NCI-H526 (cell line): ENCODE measurements around the gene RAB36.
A peak's percentile ranks its signal among the peaks of the same experiment; 100 is the strongest.

ENCODE experiments used
- DNase-seq, 2 experiments: peaks; one replicate each; lab custom pipeline; 2025; lab: John Stamatoyannopoulos, UW

The RAB36 gene

DNA sequence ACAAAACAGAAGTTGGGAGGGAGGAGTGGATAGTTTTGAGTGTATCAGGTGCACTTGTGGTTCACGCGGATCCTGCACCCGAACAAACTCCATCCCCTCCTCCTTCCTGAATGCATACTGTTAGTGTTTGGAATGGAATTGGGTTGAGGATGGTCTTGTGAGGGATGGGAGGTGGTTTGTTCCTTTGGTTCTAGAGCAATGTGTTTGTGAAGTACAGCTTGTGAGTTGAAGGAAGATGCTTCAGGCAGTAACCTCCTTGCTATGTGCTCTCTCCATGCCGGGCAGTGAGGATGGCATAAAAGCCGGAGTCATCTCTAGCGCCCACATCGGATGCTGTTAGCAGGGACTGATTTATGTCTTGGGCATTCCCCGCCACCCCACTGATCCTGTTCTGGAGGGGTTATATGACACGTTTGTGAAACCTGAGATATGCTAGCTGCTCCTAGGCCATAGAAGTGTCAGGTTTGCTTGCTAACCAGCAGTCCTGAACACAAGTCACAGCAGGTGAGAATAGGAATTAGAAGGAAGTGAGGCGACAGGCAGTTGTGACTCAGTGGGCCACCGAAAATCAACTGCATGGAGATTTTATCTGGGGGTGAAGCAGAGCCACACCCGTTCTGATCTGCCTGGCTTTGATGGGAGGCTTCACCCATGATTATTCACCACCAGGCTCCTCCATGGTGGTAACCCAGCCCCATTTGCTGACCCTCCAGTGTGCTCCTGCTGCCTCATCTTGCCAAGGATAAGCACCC is 37.2 kb downstream of the RAB36 start:
- DNase-seq = peak; percentile 38 to 63

DNA sequence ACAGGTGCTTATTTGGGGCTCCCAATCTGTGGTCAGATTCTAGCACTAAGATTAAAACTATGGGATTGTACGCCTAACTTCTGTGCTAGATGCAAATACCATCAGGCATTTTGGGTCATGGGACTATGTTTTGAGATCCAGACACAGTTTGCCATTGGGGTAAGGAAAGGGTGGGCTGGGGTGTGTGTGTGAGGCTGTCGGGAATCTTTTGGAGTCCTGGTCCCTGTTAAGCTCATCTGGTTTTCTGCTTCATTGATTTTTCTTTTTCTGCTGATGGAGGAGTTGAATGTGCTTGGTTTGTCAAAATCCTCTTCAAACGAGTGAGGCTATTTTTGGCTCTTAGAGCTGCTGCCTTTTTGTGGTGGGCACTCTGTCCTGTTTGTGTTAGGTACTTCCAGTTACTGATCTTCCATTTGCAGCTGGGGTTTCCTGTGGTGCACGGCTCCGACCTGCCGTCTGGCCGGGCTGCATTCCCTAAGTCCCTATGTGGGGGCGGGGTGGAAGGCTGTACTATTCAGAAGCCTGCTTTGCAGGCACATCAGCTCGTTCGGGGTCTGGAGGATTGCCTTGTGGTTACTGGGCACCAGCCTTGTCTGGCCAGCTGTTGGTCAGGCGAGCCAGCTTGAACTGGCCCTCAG is 37.9 kb downstream of the RAB36 start:
- peak; percentile 13 to 74 for DNase-seq

DNA sequence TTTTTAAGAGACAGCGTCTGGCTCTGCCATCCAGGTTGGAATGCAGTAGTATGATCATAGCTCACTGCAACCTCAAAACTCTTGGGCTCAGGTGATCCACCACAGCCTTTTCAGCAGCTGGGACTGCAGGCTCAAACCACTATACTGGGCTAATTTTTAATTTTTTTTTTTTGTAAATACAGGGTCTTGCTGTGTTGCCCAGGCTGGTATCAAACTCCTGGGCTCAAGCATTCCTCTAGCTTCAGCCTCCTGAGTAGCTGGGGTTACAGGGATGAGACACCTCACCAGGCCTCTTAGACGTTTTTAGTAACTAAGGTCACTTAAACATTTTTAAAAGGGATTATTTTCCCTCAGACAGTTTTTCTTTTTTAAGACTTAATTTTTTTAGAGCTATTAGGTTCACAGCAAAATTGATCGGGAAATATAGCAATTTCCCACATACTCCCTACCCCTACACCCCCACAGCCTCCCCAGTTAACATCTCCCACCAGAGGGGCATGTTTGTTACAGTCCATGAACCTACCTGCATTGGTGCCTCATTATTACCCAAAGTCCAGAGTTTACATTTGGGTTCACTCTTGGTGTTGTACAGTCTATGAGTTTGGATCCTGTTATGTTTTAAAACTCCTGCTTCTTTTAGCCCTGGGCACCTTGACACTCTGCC is 39.0 kb downstream of the RAB36 start:
- DNase-seq = no peak

DNA sequence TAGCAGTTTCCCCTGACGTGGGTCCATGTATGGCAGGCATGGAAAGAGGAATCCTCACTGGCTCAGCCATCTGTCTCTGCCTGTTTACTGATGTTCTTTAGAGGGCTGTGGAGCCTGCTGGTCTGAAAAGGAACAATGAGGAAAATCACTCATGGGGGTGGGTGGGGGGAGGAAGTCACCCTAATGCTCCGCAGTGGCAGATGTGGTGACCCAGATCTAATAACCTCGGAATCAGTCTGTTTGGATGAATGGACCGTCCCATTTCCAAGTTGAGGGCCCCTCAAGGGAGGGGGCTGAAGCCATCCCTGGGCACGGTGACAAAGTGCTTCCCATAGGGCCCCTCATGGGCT is 39.5 kb downstream of the RAB36 start:
- no peak for DNase-seq

DNA sequence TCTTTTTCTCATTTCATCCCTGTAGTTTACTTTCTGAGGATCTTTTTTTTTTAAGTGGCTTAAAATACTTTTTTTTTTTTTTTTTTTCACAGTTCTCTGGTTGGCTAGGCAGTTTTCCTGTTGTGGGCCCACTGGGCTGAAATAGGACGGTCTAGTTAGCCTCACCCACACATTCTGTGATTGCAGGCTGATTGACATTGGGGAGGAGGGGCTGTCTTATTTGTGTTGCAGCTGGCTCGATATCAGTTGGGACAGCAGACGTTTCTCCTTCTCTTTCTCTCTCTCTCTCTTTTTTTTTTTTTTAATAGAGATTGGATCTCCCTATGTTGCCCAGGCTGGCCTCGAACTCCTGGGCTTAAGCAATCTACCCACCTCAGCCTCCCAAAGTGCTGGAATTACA is 41.9 kb downstream of the RAB36 start:
- DNase-seq = no peak

DNA sequence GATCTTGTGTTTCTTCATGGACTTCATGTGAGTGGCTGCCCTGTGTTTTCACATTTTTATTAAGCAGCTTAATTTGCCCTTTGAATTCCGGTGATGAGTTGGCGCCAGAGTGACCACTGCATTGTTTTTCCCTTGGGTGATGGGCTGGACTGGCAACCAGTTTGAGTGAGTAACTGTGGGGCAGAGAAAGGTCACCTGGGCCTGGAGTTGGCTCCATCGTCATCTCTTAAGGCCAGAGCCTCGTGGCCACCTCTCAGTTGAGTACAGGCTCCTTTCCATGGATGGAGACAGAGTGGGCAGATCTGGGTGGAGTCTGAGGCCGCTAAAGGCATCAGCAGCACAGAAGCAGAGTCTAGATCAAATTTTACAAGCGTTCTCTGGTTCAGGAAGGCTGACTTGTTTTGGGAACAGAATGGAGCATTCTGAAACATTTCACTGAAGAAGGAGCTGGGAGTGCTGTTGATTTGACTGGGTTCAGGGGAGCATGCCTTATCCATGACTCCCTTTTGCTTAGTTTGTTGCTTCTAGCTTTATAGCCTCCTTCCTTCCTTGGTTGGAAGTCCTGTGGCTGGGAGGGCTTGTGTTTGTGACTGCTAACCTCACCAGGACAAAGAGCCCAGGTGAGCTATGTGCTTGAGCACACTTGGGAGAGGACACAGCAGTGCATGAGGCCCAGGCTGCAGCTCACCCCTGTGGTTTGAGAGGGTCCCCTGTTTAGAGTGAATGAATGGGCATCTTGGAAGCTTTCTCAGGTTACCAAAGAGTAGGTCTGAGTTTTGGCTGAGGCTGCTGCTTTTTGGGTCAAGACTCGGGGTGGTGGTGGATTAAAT is 42.8 kb downstream of the RAB36 start:
- DNase-seq = no peak

DNA sequence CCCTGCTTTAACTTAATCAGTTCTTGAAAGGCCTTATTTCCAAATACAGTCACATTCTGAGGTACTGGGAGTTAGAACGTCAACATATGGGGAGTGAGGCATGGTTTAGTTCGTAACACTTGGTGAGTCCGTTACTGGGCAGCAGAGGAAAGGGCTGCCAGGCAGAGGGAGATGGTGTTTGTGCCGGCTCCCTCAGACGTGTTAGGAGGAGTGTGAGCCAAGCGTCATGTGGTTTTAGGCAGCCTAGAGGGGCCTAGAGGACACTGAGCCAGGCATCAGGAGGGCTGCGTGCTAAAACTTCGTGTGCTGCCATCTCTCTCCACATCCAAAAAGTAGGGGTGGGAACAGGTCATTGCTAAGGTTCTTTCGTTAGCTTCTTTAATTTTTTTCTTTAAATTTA is 45.2 kb downstream of the RAB36 start:
- DNase-seq = no peak

DNA sequence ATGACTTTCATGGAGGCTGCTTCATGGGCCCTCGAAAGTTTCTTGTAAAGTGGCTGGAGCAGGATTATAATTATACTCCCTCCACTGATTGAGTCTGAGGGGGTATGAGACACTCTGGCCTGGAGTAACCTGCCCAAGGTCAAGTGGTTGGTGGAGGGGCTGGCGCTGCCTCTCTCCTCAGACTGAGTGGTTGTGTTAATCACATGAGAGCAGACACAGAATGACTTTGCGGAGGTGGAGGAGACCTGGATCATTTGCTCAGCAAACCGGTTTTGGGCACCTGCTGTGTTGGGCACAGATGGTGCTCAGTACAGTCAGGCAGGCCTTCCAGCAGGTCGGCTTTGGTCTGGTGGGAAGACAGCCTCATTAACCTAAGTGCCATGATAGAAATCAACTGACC is 46.9 kb downstream of the RAB36 start:
- peak in 1 of 2 experiments; percentile 18 for DNase-seq

DNA sequence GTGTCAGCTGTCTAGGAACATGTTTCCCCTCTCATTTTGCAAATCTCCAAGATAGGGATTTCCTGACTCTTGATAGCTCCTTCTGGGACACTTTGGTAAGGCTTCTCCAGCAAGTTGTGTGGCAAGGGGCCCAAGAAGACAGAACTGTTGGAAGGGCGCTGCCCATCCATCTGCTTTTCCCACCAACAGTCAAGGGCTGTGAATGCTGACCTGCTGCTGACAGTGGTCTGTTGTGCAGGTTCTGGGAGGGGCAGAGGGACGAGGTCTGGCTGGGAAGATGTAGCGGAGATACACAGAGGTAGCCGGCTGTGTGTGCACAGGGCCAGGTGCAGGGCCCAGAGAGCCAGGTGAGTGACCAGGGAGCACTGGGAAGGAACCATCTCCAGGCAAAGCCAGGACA is 47.3 kb downstream of the RAB36 start:
- no peak for DNase-seq

DNA sequence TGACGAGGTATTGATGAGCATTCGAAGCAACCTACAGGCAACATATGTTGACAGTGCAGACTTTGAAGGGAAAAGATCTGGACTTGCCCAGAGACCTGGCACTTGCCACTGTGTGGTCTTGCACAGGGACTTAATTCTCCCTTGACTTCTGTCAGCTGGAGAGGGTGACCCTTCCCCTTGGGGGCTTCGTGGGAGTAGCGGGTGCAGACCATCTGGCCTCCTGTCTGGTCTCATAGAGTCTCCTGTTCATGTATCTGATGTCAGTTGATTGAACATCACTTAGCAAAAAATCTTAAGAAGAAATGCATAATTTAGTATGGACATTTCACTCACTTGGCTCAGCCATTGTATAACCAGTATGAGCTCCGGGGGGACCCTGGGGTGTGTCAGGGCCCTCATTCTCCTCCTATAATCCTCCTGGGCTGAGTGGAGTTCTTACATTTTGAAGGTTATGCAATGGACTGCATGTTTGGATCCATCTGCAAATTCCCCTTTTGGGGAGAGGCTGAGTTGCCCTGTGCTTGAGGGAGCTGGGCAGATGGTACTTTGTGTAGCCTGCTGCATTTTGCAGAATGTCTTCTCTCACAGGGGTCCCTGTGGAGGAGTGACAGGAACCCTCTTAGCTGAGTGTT is 48.0 kb downstream of the RAB36 start:
- no peak for DNase-seq

DNA sequence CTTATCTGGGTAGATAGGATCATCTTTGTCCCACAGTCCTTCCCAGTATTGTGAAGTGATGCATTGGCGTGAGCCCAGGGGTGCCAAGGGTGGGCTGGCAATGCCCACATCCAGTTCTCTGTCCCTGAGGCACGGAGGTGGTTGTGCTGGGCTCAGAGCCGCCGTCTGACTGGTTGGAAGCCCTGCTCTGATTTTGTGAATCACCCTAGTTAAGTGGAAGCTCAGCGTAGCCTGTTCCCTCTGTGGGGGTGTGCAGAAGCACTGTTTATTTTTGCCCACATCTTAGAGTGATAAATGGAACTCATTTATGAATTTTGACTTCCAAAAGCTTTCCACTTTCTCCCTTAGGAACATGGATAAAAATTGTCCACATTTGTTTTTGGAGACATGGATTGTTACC is 48.6 kb downstream of the RAB36 start:
- no peak for DNase-seq

DNA sequence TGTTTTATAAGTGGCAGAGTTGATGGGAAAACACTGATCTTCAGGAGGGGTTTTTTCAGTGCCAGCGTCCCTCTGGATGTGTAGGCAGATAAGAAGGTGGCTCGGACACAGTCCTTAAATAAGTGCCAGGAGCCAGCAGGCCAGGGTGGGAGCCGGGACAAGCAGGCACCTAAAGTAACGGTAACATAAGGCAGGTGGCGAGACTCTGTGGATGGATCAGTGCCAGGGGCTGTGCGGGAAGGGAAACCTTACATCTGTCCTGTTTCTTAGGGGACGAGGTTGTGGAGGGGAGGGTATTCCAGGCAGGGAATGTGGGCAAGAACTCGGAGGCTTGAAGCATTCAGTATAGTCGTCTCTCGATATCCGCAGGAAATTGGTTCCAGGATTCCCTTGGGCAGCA is 50.9 kb downstream of the RAB36 start:
- no peak for DNase-seq

DNA sequence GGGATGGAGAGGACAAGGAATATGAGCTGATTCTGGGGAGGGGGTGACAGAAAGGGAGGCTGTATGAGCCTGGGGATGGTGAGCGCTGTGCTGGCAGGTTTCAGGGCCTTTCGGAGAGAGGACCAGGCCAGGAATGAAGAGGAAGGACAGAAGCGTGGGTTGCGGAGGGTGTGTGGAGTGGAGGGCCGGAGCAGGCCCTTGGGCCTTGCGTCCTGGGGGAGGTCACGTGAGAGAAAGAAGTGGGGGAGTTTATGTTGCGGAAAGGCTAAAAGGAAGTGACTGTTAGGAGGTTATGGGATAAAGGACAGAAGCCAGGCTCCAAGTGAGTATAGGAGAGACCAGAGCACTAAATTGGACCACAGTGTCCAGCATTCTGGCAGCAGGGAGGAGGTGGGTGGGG is 52.6 kb downstream of the RAB36 start:
- no peak for DNase-seq

DNA sequence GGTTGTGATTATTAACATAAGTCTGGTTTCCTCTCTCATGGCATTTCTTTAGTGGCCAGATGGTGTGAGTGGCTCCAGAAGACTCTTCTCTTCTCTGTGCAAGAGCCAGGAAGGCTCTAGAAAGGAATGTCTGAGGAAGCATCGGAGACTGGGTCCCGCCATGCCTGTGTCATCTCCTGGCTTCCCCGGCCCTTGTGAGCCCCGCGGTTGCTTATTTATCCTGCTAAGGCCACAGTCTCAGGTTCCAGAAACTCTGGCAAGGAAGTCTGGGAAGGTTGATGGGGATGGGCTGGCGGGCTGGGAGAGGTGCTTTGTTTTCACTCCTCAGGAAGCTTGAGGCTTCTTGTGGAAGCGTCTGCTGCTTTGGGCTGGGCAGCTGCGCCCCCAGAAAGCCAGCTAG is 53.9 kb downstream of the RAB36 start:
- DNase-seq = no peak

DNA sequence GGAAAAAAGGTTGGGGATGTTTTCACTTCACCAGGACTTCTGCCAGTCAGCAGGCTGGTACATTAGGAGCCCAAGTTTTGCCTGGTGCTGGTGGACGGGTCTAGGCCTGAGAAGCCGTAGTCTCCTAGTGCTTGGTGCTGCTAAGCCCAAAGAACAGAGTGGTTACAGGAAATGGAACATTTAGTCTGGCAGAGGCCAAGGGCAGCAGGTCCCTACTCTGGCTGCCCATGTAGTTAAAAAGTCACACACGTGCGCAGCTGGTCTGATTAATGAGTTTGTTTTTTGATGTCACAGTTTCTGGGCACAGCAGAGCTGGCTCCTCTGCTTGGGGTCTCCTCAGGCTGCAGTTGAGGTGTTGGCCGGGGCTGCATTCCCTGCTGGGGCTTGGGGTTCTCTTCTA is 55.6 kb downstream of the RAB36 start:
- DNase-seq = no peak

DNA sequence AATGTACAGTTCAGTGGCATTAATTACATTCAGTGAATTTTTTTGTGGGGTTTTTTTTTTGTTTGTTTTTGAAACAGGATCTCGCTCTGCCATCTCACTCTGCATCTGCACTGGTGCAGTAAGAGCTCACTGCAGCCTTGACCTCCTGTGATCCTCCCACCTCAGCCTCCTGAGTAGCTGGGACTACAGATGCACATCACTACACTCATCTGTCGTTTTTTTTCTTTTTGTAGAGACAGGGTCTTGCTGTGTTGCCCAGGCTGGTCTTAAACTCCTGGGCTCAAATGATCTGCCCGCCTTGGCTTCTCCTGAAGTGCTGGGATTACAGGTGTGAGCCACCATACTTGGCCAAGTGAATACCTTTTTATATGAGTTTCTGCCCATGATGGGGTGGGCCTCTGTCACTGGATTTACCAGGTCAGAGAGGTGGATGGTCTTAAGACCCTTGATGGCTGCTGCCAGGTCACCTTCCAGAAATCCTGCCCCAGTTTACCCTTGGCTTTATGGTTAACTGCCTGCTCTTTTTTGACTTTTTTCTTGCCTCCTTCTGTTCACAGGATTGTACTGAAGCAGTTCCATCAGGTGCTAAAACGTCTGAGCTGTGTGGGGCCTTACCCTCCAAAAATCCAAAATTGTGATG is 57.7 kb downstream of the RAB36 start:
- DNase-seq = no peak

DNA sequence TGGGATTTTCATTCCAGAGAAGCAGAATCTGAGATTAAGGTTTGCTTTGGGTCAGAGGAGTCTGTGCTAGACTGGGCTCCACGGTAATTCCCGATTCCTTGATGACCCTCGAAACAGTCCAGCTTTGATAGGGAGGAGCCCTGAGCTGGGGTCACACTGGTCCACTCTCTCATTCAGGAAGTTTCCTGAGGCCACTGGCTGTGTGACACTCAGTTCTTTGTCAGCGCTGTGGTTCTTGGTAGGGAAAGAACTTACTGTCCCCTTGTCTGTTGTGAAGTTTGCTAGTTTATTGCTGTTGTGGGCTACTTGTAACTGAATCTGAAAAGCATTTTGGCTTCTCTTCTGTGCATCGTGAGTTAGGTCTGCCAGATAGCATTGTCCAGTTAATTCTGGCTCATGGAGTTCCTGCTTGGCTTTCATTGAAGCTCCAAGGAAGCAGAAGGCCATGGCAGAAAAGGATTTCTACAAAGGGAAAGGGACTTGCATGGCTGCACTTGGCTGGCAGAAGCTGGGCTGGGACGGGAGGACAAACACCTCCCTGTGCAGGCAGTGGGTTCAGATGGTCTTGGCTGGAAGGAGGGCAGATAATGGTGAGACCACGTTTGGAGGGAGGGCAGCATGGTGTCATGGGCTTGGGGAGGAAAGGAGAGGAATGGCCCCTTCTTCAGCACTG is 58.3 kb downstream of the RAB36 start:
- no peak for DNase-seq

DNA sequence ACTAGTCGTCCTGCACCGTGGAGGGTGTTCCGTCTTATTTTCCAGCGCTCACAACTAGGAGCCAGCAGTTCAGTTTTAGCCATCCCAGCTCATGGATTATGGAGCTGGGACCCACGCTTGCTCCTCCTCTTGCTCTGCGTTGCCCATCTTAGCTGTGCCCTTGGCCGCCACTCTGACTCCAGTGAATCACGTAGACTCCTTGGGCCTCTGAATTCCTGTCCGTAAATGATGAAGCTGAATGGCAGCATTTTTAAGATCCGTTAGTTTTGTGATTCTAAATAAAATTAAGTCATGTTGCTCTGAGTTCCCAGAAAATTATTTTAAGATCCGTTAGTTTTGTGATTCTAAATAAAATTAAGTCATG is 58.8 kb downstream of the RAB36 start:
- DNase-seq = no peak

DNA sequence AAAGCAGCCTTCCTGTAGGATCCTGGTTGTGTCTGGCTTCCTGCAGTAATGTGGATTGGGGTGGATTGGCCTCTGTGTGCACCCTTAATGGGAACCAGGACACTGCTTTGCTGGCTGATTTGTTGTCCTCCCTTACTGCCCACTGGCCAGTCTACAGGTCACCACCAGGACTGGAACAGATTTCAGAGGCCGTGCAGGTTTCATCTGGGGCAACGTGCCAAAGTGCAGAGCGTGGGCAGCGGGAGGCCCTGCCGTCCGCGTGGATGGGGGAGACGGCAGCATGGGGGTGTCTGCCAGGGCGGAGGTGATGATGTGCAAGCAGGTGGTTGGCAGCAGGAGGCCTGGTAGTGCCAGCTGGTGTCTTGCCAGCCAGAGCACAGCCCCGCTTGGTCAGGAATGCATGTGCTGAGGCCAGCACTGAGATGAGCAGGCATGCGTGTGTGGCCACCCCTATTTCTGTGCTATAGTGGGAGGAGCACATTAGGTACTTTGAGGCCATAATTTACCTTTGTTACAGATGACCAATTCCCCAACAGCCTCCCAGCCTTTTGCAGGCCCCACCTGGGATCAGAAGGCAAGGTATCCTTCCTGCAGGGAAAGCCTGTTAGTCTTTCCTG is 59.4 kb downstream of the RAB36 start:
- peak in 1 of 2 experiments; percentile 2 for DNase-seq

DNA sequence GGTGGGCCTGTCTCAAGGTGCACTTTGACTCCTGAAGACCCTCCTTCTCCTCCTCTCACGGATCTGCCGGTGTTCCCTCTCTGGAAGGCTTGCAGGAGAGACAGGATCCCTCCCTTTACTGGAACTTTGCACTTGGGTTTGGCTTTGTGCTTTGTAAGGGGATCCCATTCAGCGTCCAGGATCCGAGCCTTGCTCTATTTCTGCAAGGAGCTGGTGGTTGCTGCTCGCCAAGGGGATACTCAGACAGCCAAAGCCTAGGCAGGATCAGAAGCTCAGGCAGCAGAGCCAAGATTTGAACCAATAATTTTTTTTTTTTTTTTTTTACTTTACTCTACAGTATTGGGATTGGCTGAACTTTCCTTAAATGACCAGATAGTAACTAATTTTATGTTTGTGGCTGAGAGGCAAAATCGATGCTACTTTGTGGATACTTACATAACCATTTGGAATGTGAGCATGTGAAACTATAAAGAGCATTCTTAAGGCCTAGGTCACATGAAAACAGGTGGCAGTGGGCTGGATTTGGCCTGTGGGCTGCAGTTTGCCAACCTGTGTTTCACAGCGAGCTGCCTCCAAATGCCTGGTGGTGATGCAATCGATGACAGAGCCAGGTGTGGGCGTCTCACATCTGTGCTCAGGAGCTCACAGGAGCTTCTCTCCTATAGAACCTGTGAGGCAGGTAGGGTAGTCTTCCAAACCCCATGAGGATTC is 60.2 kb downstream of the RAB36 start:
- no peak for DNase-seq
